GM12891 (cell line): Measurements from ENCODE around the gene CRADD.

Experiments used
- DNase-seq: peaks from one replicate; pipeline ENCODE4 v3.0.0; 2011; ENCODE audit warnings: low spot score; ENCODE audit not compliant: insufficient read length
- FAIRE-seq: peaks from 2 replicates; lab custom pipeline; 2011; peaks lifted over from hg19 to GRCh38; lab: Jason Lieb, UNC
- PAX5 ChIP-seq: IDR thresholded peaks from 2 replicates; pipeline ENCODE4 v1.6.1; 2011; ENCODE audit warnings: low read length, moderate library complexity, mild to moderate bottlenecking; ENCODE audit not compliant: insufficient read depth, severe bottlenecking
- POLR2A ChIP-seq: IDR thresholded peaks from 2 replicates; pipeline ENCODE4 v1.6.1; 2011; ENCODE audit warnings: low read depth, low read length, control low read depth
- POLR2AphosphoS5 ChIP-seq: IDR thresholded peaks from 2 replicates; pipeline ENCODE4 v1.6.1; 2011; ENCODE audit warnings: low read depth, low read length, control low read depth
- POU2F2 ChIP-seq: IDR thresholded peaks from 2 replicates; pipeline ENCODE4 v1.6.1; 2011; ENCODE audit warnings: low read depth, mild to moderate bottlenecking, control low read depth, low read length, moderate library complexity
- SPI1 ChIP-seq: IDR thresholded peaks from 2 replicates; pipeline ENCODE4 v1.6.1; 2011; ENCODE audit warnings: low read depth, low read length, control low read depth
- TAF1 ChIP-seq: IDR thresholded peaks from 2 replicates; pipeline ENCODE4 v1.6.1; 2011; ENCODE audit warnings: low read depth, low read length, control low read depth

Gene CRADD

GRCh38 chr12:93812626-93813025, 135.5 kb downstream of the CRADD start:
- FAIRE-seq (no peak), DNase-seq (no peak)
- no peak for TF ChIP-seq POLR2AphosphoS5
- TF ChIP-seq POLR2A, result no peak
- TF ChIP-seq SPI1, result no peak

DNA sequence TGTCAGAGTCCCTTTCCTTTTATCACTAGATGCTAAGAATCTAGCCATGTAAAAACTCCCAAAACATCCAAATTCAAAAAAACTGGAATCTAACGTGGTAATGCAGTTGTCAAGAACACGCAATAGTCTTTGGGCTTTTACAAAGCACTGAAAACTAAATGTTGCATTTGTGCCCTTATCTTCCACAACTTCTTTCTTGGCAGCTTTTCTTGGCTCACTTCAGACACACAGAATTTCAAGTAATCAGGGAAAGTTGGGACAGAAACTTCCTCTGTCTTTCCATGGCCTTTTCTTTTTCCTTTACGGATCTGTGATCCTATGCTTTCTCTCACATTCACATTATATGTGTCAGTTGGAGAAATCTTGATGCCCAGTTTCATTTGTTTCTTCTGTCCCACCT, 136.0 kb downstream of the CRADD start:
- DNase-seq (no peak), FAIRE-seq (no peak)
- TF ChIP-seq POLR2A (no peak), POLR2AphosphoS5 (no peak), POU2F2 (no peak), PAX5 (no peak), TAF1 (no peak), SPI1 (no peak)

GRCh38 chr12:93813972-93814821, 137.0 kb downstream of the CRADD start:
- TF ChIP-seq PAX5, result no peak
- no peak for TF ChIP-seq POLR2AphosphoS5
- TF ChIP-seq SPI1, result no peak
- no peak for TF ChIP-seq TAF1
- no peak for TF ChIP-seq POU2F2
- TF ChIP-seq POLR2A, result no peak
- no peak for FAIRE-seq
- DNase-seq, result no peak

- DNase-seq (no peak), FAIRE-seq (no peak)
- TF ChIP-seq POLR2AphosphoS5 (no peak), TAF1 (no peak)
These were observed 141.4 kb downstream of the CRADD start for GRCh38 chr12:93818488-93819049.

DNA sequence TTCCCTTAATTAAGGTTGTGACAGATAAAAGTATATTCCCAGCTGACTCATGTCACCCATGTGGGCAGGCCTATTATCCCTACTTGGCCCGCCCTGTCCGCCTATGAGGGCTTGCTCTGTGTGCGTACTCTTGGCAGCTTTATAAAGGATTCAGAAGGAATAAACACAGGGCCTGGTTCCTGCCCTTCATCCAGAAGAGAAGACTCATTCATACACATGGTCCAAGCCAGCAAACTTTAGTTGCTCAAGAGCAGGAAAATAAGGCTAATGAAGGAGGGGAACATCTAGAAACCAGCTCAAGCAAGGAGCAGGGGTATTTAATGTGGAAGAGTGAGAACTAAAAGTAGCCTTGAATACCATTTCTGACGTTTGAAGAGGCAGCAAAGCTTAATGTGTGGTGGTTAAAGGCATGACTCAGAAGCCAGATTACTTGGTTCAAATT, 141.9 kb downstream of the CRADD start:
- no peak for DNase-seq
- FAIRE-seq, result no peak

DNA sequence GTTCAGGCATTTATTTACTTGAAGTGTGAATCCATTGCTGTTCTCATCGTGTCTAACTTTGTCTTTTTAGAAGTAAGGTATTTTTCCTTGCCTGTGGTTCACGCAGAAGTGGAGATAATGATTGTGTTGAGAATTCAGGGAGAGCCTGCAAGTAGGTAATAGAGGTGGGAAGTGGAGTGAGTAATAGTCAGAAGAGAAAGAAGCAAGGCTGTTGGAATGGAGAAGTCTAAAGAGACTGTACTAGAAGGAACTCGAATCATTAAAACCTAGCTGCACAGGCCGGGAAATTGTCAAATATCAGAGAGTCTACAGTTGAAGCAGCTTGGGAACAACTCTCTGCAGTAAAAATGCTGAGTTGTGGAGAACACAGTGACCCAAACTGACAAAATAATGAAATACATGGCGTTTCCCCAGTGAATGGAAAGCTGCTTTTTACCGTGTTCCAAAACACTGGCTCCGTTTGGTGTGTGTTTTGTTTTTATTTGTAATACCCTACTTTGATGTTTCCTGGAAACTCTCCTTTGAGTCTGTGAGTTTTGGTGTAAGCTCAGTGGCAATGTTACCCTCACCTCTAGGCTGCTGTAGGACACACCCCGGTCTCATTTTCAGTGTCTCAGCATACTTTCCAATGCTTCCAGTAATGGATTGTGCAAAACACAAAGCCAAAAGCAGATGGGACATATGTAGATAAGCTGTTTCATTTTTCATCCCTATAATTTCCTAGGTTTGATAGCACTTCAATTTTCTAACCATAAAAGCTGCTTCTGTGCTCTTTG, 146.6 kb downstream of the CRADD start:
- no peak for DNase-seq
- no peak for FAIRE-seq
- TF ChIP-seq TAF1 (no peak), PAX5 (no peak), POLR2AphosphoS5 (no peak), SPI1 (no peak), POLR2A (no peak), POU2F2 (no peak)

More for the DNA sequence above, 141.9 kb downstream of the CRADD start:
- no peak for TF ChIP-seq POU2F2
- no peak for TF ChIP-seq POLR2A
- TF ChIP-seq SPI1, result no peak
- TF ChIP-seq POLR2AphosphoS5, result no peak
- no peak for TF ChIP-seq PAX5
- no peak for TF ChIP-seq TAF1

GRCh38 chr12:93824514-93825500, 147.6 kb downstream of the CRADD start:
- TF ChIP-seq POLR2A (no peak), POLR2AphosphoS5 (no peak)
- DNase-seq (no peak), FAIRE-seq (no peak)

- TF ChIP-seq POLR2A, result no peak
- no peak for TF ChIP-seq TAF1
- TF ChIP-seq POU2F2, result no peak
- TF ChIP-seq PAX5, result no peak
- TF ChIP-seq SPI1, result no peak
- no peak for TF ChIP-seq POLR2AphosphoS5
- no peak for DNase-seq
- FAIRE-seq, result no peak
These were observed 148.3 kb downstream of the CRADD start for GRCh38 chr12:93825501-93825888.
